Lower leg skin (tissue), 3 donors: ENCODE data around the gene NCKAP5.

ENCODE experiments used
- CTCF ChIP-seq, 3 donors: fragments of 450-650 bp; IDR thresholded peaks; one replicate each; pipeline ENCODE4 v1.5.1; 2016; ENCODE audit warnings: antibody characterized with exemption in 3 of 3, mild to moderate bottlenecking in 3 of 3, moderate library complexity in 2 of 3
- POLR2A ChIP-seq, 2 donors: fragments of 450-650 bp; IDR thresholded peaks; one replicate each; pipeline ENCODE4 v1.6.1; 2016 to 2017; ENCODE audit warnings: antibody characterized with exemption in 2 of 2, mild to moderate bottlenecking in 1 of 2, moderate library complexity in 1 of 2

- TF ChIP-seq CTCF (IDR thresholded peaks at IDR 0.05) (no peak), POLR2A (IDR thresholded peaks at IDR 0.05) (no peak)
Observed at GRCh38 chr2:133138693-133139092, 429.6 kb downstream of the NCKAP5 start.
